SK-N-SH treated with all-trans-retinoic acid at 6 μM for 48 hours (cell line): ENCODE measurements around the gene DNLZ.

Experiments used
- ARNTL ChIP-seq: fragments of 450-650 bp; formaldehyde crosslinking; IDR thresholded peaks from 2 replicates; pipeline ENCODE4 v1.5.0; 2020; ENCODE audit warnings: low read depth, mild to moderate bottlenecking, moderate library complexity, borderline replicate concordance
- BACH2 ChIP-seq: fragments of 250-450 bp; sonication (Bioruptor Pico); IDR thresholded peaks from 2 replicates; pipeline ENCODE4 v1.9.0; 2021; ENCODE audit warnings: mild to moderate bottlenecking, borderline replicate concordance
- ESRRG ChIP-seq: fragments of 250-450 bp; sonication (Bioruptor Pico); IDR thresholded peaks from 2 replicates; pipeline ENCODE4 v1.6.1; 2021; ENCODE audit warnings: mild to moderate bottlenecking
- GLIS3 ChIP-seq: fragments of 250-450 bp; sonication (Bioruptor Pico); IDR thresholded peaks from 2 replicates; pipeline ENCODE4 v1.5.0; 2020; ENCODE audit warnings: mild to moderate bottlenecking, moderate library complexity
- OSR1 ChIP-seq: fragments of 250-450 bp; sonication (Bioruptor Pico); IDR thresholded peaks from 2 replicates; pipeline ENCODE4 v1.8.0; 2022; ENCODE audit warnings: moderate library complexity, mild to moderate bottlenecking, inconsistent platforms
- TCF4 ChIP-seq: fragments of 250-450 bp; sonication (Bioruptor Pico); IDR thresholded peaks from 2 replicates; pipeline ENCODE4 v1.8.0; 2021; ENCODE audit warnings: mild to moderate bottlenecking, moderate library complexity, borderline replicate concordance
- ZFP3 ChIP-seq: fragments of 250-450 bp; sonication (Bioruptor Pico); IDR thresholded peaks from 2 replicates; pipeline ENCODE4 v1.5.0; 2020; ENCODE audit warnings: mild to moderate bottlenecking, moderate library complexity
- ZFP30 ChIP-seq: fragments of 450-650 bp; formaldehyde crosslinking; IDR thresholded peaks from 2 replicates; pipeline ENCODE4 v1.5.0; 2022; ENCODE audit warnings: mild to moderate bottlenecking, moderate library complexity
- TF ChIP-seq, protein P1 (sequence below): fragments of 250-450 bp; sonication (Bioruptor Pico); IDR thresholded peaks from 2 replicates; pipeline ENCODE4 v1.8.0; 2021; ENCODE audit warnings: low read depth, mild to moderate bottlenecking, moderate library complexity, borderline replicate concordance
- TF ChIP-seq, protein P2 (sequence below): fragments of 250-450 bp; sonication (Bioruptor Pico); IDR thresholded peaks from 2 replicates; pipeline ENCODE4 v1.5.1; 2021; ENCODE audit warnings: mild to moderate bottlenecking, moderate library complexity
- TF ChIP-seq, protein P3 (sequence below): fragments of 250-450 bp; sonication (Bioruptor Pico); IDR thresholded peaks from 2 replicates; pipeline ENCODE4 v1.5.0; 2020; ENCODE audit warnings: mild to moderate bottlenecking, moderate library complexity

DNA sequence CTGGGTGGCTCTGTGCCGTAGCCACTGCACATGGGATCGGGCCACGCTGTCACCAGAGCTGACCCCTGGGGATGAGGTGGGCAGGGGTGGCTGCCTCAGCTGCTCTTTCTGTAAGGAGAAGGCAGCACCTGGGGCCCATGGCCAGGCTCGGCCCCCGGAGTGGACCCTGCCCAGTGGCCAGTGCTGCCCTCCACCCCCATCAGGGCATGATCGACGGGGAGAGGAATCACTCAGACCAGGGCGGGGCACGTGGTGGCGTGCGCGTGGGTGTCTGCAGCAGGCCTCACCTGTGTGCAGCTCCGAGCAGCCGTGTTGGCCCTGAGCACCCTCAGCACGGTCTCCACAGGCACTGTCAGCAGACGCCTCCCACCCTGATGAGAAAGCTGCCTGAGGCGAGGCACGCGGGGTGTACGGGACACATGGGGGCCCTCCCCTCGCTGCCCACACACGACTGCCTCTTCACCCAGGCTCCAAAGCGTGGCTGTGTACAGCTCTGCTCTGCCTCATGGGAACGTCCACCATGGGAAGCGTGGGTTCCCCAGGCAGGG, 18.5 kb upstream of the DNLZ start:
- TF ChIP-seq, protein P1, sequence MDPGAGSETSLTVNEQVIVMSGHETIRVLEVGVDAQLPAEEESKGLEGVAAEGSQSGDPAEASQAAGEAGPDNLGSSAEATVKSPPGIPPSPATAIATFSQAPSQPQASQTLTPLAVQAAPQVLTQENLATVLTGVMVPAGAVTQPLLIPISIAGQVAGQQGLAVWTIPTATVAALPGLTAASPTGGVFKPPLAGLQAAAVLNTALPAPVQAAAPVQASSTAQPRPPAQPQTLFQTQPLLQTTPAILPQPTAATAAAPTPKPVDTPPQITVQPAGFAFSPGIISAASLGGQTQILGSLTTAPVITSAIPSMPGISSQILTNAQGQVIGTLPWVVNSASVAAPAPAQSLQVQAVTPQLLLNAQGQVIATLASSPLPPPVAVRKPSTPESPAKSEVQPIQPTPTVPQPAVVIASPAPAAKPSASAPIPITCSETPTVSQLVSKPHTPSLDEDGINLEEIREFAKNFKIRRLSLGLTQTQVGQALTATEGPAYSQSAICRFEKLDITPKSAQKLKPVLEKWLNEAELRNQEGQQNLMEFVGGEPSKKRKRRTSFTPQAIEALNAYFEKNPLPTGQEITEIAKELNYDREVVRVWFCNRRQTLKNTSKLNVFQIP (CRISPR knock-in tag) = no peak
- no peak for TF ChIP-seq ARNTL (CRISPR knock-in tag)
- TF ChIP-seq ZFP30 (CRISPR knock-in tag) = no peak
- no peak for TF ChIP-seq OSR1 (CRISPR knock-in tag)
- TF ChIP-seq ZFP3 = no peak
- no peak for TF ChIP-seq BACH2
- TF ChIP-seq, protein P2, sequence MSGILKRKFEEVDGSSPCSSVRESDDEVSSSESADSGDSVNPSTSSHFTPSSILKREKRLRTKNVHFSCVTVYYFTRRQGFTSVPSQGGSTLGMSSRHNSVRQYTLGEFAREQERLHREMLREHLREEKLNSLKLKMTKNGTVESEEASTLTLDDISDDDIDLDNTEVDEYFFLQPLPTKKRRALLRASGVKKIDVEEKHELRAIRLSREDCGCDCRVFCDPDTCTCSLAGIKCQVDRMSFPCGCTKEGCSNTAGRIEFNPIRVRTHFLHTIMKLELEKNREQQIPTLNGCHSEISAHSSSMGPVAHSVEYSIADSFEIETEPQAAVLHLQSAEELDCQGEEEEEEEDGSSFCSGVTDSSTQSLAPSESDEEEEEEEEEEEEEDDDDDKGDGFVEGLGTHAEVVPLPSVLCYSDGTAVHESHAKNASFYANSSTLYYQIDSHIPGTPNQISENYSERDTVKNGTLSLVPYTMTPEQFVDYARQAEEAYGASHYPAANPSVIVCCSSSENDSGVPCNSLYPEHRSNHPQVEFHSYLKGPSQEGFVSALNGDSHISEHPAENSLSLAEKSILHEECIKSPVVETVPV (CRISPR knock-in tag) = no peak
- TF ChIP-seq TCF4 (CRISPR knock-in tag) = no peak
- no peak for TF ChIP-seq ESRRG (CRISPR knock-in tag)
- TF ChIP-seq, protein P3, sequence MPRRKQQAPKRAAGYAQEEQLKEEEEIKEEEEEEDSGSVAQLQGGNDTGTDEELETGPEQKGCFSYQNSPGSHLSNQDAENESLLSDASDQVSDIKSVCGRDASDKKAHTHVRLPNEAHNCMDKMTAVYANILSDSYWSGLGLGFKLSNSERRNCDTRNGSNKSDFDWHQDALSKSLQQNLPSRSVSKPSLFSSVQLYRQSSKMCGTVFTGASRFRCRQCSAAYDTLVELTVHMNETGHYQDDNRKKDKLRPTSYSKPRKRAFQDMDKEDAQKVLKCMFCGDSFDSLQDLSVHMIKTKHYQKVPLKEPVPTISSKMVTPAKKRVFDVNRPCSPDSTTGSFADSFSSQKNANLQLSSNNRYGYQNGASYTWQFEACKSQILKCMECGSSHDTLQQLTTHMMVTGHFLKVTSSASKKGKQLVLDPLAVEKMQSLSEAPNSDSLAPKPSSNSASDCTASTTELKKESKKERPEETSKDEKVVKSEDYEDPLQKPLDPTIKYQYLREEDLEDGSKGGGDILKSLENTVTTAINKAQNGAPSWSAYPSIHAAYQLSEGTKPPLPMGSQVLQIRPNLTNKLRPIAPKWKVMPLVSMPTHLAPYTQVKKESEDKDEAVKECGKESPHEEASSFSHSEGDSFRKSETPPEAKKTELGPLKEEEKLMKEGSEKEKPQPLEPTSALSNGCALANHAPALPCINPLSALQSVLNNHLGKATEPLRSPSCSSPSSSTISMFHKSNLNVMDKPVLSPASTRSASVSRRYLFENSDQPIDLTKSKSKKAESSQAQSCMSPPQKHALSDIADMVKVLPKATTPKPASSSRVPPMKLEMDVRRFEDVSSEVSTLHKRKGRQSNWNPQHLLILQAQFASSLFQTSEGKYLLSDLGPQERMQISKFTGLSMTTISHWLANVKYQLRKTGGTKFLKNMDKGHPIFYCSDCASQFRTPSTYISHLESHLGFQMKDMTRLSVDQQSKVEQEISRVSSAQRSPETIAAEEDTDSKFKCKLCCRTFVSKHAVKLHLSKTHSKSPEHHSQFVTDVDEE (CRISPR knock-in tag) = no peak
- TF ChIP-seq GLIS3 = no peak
